Kidney tubule cell (primary cell): ENCODE results near the gene CCDC90B.

Source experiments
- DNase-seq: peaks from one replicate; pipeline ENCODE4 v3.0.0-alpha.2; 2018; ENCODE audit warnings: low spot score

Gene CCDC90B

GRCh38 chr11:83235825-83236224 is 50.3 kb downstream of the CCDC90B start:
- no peak for DNase-seq

GRCh38 chr11:83223457-83223856 is 62.7 kb downstream of the CCDC90B start:
- DNase-seq, result no peak

- peak; percentile 24 for DNase-seq
These were observed 63.7 kb downstream of the CCDC90B start for GRCh38 chr11:83222499-83222898.

GRCh38 chr11:83221694-83222093 is 64.5 kb downstream of the CCDC90B start:
- DNase-seq, result no peak

- no peak for DNase-seq
These were observed 65.9 kb downstream of the CCDC90B start for GRCh38 chr11:83220260-83220659.

GRCh38 chr11:83219095-83219494 is 67.1 kb downstream of the CCDC90B start:
- DNase-seq, result no peak
